Middle frontal gyrus (tissue), 1 donor: Measurements from ENCODE around the gene SGSM1.

Source experiments
- DNase-seq: peaks from one replicate; pipeline ENCODE4 v3.0.0-alpha.2; 2015; ENCODE audit warnings: low spot score; ENCODE audit errors: extremely low spot score

Gene SGSM1, protein sequence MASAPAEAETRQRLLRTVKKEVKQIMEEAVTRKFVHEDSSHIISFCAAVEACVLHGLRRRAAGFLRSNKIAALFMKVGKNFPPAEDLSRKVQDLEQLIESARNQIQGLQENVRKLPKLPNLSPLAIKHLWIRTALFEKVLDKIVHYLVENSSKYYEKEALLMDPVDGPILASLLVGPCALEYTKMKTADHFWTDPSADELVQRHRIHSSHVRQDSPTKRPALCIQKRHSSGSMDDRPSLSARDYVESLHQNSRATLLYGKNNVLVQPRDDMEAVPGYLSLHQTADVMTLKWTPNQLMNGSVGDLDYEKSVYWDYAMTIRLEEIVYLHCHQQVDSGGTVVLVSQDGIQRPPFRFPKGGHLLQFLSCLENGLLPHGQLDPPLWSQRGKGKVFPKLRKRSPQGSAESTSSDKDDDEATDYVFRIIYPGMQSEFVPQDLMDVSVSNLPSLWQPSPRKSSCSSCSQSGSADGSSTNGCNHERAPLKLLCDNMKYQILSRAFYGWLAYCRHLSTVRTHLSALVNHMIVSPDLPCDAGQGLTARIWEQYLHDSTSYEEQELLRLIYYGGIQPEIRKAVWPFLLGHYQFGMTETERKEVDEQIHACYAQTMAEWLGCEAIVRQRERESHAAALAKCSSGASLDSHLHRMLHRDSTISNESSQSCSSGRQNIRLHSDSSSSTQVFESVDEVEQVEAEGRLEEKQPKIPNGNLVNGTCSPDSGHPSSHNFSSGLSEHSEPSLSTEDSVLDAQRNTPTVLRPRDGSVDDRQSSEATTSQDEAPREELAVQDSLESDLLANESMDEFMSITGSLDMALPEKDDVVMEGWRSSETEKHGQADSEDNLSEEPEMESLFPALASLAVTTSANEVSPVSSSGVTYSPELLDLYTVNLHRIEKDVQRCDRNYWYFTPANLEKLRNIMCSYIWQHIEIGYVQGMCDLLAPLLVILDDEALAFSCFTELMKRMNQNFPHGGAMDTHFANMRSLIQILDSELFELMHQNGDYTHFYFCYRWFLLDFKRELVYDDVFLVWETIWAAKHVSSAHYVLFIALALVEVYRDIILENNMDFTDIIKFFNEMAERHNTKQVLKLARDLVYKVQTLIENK

DNA sequence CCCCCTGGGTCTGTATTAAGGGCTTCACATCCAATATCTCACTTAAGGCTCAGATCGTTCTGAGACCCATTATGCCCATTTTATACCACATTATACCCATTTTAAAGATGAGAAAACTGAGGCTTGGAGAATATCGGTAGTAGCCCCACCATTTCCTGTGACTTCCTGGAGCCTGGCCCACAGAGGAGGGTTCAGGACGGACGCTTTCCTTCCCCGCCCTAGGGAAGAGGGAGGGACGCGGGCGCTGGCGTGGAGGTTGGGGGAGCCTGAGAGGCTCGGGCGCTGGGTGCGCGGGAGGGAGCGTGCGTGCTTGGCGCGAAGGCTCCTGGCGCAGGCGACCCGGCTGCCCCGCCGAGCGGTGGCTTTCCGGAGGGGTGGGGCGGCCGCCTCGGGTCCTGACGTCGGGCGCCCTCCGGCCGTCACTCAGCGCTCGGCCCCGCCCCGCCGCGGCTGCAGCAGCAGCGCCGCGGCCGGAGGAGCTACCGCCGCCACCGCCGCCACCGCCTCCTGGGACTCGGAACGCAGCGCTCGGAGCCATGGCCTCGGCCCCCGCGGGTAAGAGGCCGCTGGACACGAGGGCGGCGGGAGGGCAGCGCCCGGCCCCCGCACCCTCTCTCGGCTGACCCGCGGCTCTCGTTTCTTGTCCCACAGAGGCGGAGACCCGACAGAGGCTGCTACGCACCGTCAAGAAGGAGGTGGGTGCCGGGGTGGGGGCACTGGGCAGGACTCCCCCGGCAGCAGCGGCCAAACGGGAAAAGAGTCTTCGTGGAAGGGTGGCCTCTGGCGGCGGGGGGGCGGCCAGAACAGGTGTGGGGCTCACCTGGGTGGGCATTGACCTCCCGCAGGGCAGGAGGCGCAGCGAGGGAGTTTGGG lies at the start of gene SGSM1:
Gene SGSM1 (plus strand): TSS at position 422 of the 873 bp plus-strand sequence. CDS start 115 bp downstream, at position 537.
- peak; percentile 69 for DNase-seq

GRCh38 chr22:24758164-24758799 lies 47.7 kb upstream of the SGSM1 start:
- peak; percentile 34 for DNase-seq

- no peak for DNase-seq
Measured at GRCh38 chr22:24759765-24760164, 46.2 kb upstream of the SGSM1 start.

DNA sequence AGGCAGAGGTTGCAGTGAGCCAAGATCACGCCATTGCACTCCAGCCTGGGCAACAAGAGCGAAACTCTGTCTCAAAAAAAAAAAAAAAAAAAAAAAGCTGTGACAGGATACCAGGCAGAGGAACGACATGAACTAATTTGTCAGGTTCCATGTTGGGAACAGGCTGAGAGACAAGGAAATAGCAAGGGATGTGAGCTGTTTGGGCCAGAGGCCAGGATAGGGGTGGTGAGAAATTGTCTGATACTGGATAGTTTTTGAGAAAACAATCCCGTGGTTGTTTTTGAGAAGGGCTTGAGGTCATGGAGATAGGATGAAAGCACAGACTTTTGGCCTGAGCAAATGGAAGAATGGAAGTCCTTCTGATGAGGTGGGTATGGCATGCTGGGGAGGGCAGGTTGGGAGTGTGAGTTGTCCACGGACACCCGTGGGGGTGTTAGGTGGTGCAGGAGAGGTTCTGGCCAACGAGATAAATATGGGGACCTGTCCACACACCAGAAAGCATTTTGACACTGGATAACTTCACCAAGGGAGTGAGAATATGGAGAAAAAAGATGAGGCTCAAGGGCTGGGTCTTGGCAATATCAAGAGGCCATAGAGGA lies 45.2 kb upstream of the SGSM1 start:
- no peak for DNase-seq

DNA sequence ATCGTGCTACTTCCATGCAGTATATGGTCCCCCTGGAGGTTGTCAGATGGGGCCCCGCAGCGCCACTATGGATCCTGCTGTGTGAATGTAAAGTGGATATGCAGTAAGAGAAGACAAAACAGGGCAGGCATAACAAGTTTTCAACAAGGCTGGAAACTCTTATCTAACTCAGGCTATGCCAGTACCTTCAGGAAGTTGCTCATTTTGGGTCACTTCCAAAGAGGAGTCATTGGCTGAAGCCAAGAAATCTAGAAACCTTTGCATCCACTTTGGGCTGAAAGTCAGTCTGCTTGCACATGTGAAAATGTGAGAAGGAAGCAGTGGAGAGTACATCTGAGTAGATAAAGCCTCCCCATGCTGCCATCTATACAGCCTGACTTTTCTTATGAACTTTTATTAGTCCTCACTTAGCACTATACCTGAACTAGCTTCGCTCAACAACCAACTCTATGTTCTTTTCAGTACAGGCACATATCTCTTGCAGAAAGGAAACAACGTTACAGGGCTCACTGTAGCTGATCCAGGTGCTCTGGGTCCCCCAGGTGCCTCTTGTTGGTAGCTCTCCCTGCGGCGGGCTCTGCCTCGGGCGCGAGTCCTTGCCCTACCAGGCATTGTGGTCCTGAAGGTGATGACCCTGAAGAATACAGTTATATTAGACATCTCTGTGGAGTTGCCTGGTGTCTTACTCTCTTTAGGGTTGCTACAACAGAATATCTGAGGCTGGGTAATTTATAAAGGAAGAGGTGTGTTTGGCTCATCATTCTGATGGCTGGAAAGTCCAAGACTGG lies 43.9 kb upstream of the SGSM1 start:
- DNase-seq, result no peak

GRCh38 chr22:24763872-24764485 lies 42.0 kb upstream of the SGSM1 start:
- DNase-seq, result no peak

GRCh38 chr22:24765166-24765565 lies 40.8 kb upstream of the SGSM1 start:
- no peak for DNase-seq

DNA sequence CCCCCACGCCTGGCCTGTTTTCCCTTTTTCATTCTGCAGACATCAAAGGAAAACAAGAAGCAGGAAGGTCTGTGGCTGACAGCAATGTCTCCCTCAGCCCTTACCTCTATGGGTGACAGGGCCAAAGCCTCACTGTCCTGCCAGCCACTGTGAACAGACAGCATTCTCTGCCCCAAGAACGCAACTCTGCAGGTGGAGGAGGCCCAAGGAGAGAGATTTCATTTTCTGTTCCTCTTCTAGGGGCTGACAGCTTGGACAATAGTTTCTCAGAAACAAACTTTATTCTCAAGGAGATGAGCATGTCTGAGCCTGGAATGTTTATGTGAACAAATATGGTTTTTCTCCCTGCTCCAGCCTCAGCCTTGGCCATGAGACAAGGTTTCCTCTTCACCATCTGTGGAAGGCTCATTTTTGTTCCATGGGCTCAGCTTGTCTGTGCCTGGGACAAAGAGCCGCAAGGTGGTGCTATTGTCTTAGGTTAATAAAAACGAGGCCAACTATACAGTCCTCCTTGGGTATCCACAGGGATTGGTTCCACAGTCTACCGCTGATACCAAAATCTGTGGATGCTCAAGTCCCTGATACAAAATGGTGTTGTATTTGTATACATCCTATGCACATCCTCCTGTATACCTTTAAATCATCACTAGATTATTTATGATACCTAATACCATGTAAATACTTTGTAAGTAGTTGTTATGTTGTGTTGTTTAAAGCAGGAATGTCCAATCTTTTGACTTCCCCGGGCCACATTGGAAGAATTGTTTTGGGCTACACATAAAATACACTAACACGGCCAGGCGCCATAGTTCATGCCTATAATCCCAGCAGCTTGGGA lies 37.3 kb upstream of the SGSM1 start:
- peak; percentile 14 for DNase-seq

- DNase-seq, result no peak
Measured at GRCh38 chr22:24772493-24773220, 33.4 kb upstream of the SGSM1 start.

- DNase-seq, result no peak
Measured at GRCh38 chr22:24775769-24776492, 30.1 kb upstream of the SGSM1 start.

DNA sequence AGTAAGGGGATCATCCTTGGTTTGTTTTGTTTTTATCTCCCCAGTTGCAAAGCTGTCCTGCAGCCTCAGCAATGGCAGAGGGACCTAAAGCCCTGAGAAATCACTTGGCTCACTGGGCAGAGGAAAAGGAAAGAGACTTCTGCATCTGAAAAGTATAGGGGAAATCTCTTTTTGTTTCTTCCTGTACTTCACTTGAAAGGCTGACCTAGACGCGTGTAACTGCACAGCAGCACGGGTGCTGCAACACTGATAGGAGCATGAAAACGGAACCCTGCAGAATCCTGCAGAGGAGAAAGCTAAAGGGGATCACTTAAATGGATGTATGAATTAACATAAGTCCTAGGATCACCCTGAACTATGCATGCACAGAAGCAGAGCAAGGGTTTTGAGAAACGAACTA lies 29.5 kb upstream of the SGSM1 start:
- no peak for DNase-seq

- DNase-seq, result no peak
Measured at GRCh38 chr22:24789516-24789915, 16.5 kb upstream of the SGSM1 start.

- no peak for DNase-seq
Measured at GRCh38 chr22:24791362-24791761, 14.6 kb upstream of the SGSM1 start.

DNA sequence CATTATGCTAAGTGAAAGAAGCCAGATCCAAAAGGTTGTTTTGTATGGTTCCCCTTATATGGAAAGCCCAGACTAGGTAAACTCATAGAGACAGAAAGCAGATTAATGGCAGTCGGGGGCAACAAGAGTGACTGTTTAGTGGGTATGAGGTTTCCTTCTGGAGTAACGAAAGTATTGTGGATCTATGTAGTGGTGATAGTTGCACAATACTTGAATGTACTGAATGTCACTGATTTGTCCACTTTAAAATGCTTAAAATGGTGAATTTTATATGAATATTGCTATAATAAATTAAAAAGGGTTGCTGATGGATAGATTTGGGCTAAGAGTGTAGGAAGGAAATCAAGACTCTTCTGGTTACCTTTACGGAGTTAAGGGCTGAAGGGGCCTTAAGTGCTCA lies 10.0 kb upstream of the SGSM1 start:
- DNase-seq, result no peak

DNA sequence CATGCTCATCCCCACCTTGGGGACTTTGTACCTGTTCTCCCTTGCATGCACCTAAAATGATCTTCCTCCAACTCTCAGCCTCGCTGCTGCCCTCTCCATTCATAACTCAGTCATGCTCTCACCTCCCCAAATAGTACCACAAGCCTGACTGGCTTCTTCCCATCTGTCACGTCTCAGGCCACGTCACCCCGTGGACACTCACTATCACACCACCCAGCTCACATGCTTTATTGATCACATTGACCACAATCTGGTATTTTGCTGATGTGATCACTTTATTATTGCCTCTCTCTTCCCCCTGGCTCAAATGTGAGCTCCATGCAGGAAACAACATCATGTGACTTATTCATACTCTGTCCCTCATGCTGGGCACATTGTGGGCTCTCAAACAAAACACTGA lies 9.2 kb upstream of the SGSM1 start:
- DNase-seq, result no peak

GRCh38 chr22:24801901-24802465 lies 4.0 kb upstream of the SGSM1 start:
- no peak for DNase-seq
